Common myeloid progenitor, CD34-positive (primary cell): ENCODE results near the gene PPM1H.
"Not testable (repeated sequence)": the region's sequence is repeated elsewhere in the genome, so short reads cannot be mapped to it uniquely, and the experiment has no call there.

Source experiments
- CTCF ChIA-PET: fragments of 350-600 bp; sonication (Branson Sonifier 250); formaldehyde crosslinking; loops from one replicate; lab custom pipeline; 2021; ENCODE audit warnings: antibody characterized with exemption; lab: Charles Lee
- POLR2A ChIA-PET: fragments of 350-600 bp; sonication (Branson Sonifier 250); formaldehyde crosslinking; loops from one replicate; lab custom pipeline; 2021; ENCODE audit warnings: antibody characterized with exemption; lab: Charles Lee
- DNase-seq, 3 donors: peaks; one replicate each; pipeline versions ENCODE4 v3.0.0 to v3.0.0-alpha.2; 2013
- H3K27ac ChIP-seq, 2 experiments: 1 replicate in 1 of 2; 2 replicates in 1 of 2; pipeline ENCODE4 v1.7.0; 2013; ENCODE audit warnings: inconsistent platforms in 2 of 2, low read length in 2 of 2, mild to moderate bottlenecking in 2 of 2, low read depth in 1 of 2, moderate library complexity in 1 of 2; ENCODE audit not compliant: severe bottlenecking in 2 of 2, insufficient read depth in 1 of 2, poor library complexity in 1 of 2
- H3K27me3 ChIP-seq, 5 experiments: replicated peaks in 2 of 5; 1 replicate in 3 of 5; 2 replicates in 2 of 5; pipeline versions ENCODE4 v1.6.1 to v1.7.0; 2013; ENCODE audit warnings: low read length in 4 of 5, mild to moderate bottlenecking in 2 of 5, moderate library complexity in 2 of 5, inconsistent platforms in 1 of 5; ENCODE audit not compliant: insufficient read depth in 5 of 5, control insufficient read depth in 4 of 5
- H3K36me3 ChIP-seq, 4 experiments: 1 replicate in 2 of 4; 2 replicates in 2 of 4; pipeline versions ENCODE4 v1.6.1 to v1.7.0; 2013; ENCODE audit warnings: low read length in 3 of 4, control low read depth in 1 of 4, mild to moderate bottlenecking in 1 of 4; ENCODE audit not compliant: control insufficient read depth in 4 of 4, insufficient read depth in 4 of 4
- H3K4me1 ChIP-seq, 4 experiments: 1 replicate in 3 of 4; 2 replicates in 1 of 4; pipeline versions ENCODE4 v1.6.1 to v1.7.1; 2013; ENCODE audit warnings: low read length in 3 of 4, mild to moderate bottlenecking in 3 of 4, control low read depth in 1 of 4, inconsistent platforms in 1 of 4, moderate library complexity in 1 of 4; ENCODE audit not compliant: control insufficient read depth in 4 of 4, insufficient read depth in 4 of 4; ENCODE audit errors: control extremely low read depth in 1 of 4
- H3K4me3 ChIP-seq, 7 experiments: 1 replicate in 4 of 7; 2 replicates in 3 of 7; pipeline versions ENCODE4 v1.5.1 to v1.7.0; 2013; ENCODE audit warnings: mild to moderate bottlenecking in 7 of 7, low read length in 6 of 7, moderate library complexity in 6 of 7, inconsistent platforms in 2 of 7, low read depth in 2 of 7, control low read depth in 1 of 7; ENCODE audit not compliant: insufficient read depth in 4 of 7, control insufficient read depth in 1 of 7; ENCODE audit errors: extremely low read depth in 1 of 7
- H3K9me3 ChIP-seq, 5 experiments: 1 replicate in 4 of 5; 2 replicates in 1 of 5; pipeline versions ENCODE4 v1.6.1 to v1.7.1; 2013; ENCODE audit warnings: low read length in 4 of 5, mild to moderate bottlenecking in 2 of 5, inconsistent platforms in 1 of 5, low read depth in 1 of 5, moderate library complexity in 1 of 5; ENCODE audit not compliant: control insufficient read depth in 4 of 5, insufficient read depth in 2 of 5; ENCODE audit errors: control extremely low read depth in 1 of 5
- WGBS: methylation state at CpG from one replicate; pipeline ENCODE4 v1.1.5; 2013; ENCODE audit not compliant: insufficient coverage; 5-methylcytosine and 5-hydroxymethylcytosine counted together

Gene PPM1H

GRCh38 chr12:62882696-62883095 is 52.3 kb downstream of the PPM1H start:
- Histone ChIP-seq H3K36me3 (peaks cover 0 to 13% (median 4%) of the 10 kb centered on the region in 4 experiments), H3K27me3 (no peaks in the 10 kb centered on the region), H3K4me3 (no peak overlapping the region), H3K9me3 (peaks cover 0 to 6% (median 0%) of the 10 kb centered on the region in 5 experiments), H3K27ac (no peak overlapping the region), H3K4me1 (peaks cover 2 to 9% (median 6%) of the 10 kb centered on the region in 4 experiments)
- 85% methylated on average over 2 of the region's 3 CpGs for whole genome bisulfite sequencing
- ChIA-PET POLR2A (no interaction called here), CTCF (interaction anchor here (1.6 kb wide), 1 partner anchor 51 kb away, joined by 6 read pairs; no protein-coding TSS in a partner anchor)
- DNase-seq, result no peak

- 100% methylated on average over 2 of the region's 3 CpGs for WGBS
- peaks cover 0 to 6% (median 0%) of the 10 kb centered on the region in 5 experiments for H3K9me3 ChIP-seq
- H3K27me3 ChIP-seq, result no peaks in the 10 kb centered on the region
- ChIA-PET POLR2A (no interaction called here), CTCF (interaction anchor here (0.7 to 1.3 kb wide), 4 partner anchors 10 to 55 kb away, joined by 3 read pairs; no protein-coding TSS in a partner anchor)
- H3K4me3 ChIP-seq, result no peak overlapping the region
- H3K36me3 ChIP-seq, result peaks cover 0 to 13% (median 4%) of the 10 kb centered on the region in 4 experiments
- no peak overlapping the region for H3K27ac ChIP-seq
- H3K4me1 ChIP-seq, result peaks cover 2 to 7% (median 5%) of the 10 kb centered on the region in 4 experiments
- DNase-seq, result no peak
These were observed 52.8 kb downstream of the PPM1H start for GRCh38 chr12:62882140-62882539.

GRCh38 chr12:62879691-62880090 is 55.3 kb downstream of the PPM1H start:
- WGBS, result no CpG with 5 or more reads among the region's 1 CpG
- no peak for DNase-seq
- Histone ChIP-seq H3K9me3 (peaks cover 0 to 3% (median 0%) of the 10 kb centered on the region in 5 experiments), H3K36me3 (peaks cover 0 to 16% (median 3%) of the 10 kb centered on the region in 4 experiments), H3K4me1 (no peaks in the 10 kb centered on the region), H3K27me3 (no peaks in the 10 kb centered on the region), H3K4me3 (no peak overlapping the region), H3K27ac (no peak overlapping the region)
- CTCF ChIA-PET, result no interaction called here
- POLR2A ChIA-PET, result no interaction called here

GRCh38 chr12:62879228-62879627 is 55.7 kb downstream of the PPM1H start:
- peaks cover 0 to 16% (median 3%) of the 10 kb centered on the region in 4 experiments for H3K36me3 ChIP-seq
- H3K4me3 ChIP-seq, H3K27me3 ChIP-seq, H3K4me1 ChIP-seq, CTCF ChIA-PET, H3K9me3 ChIP-seq, POLR2A ChIA-PET, H3K27ac ChIP-seq, DNase-seq: not testable (repeated sequence)
- 91% methylated on average over 1 of the region's 3 CpGs for WGBS

- H3K9me3 ChIP-seq, result peaks cover 0 to 3% (median 0%) of the 10 kb centered on the region in 5 experiments
- H3K4me1 ChIP-seq, result no peaks in the 10 kb centered on the region
- ChIA-PET POLR2A (no interaction called here), CTCF (interaction anchor here (0.9 kb wide), 1 partner anchor 23 kb away, joined by 3 read pairs; no protein-coding TSS in a partner anchor)
- no peak for DNase-seq
- WGBS, result 30% methylated on average over 2 of the region's 2 CpGs
- H3K27ac ChIP-seq, result no peak overlapping the region
- no peaks in the 10 kb centered on the region for H3K27me3 ChIP-seq
- peaks cover 0 to 12% (median 0%) of the 10 kb centered on the region in 4 experiments for H3K36me3 ChIP-seq
- no peak overlapping the region for H3K4me3 ChIP-seq
These were observed 56.7 kb downstream of the PPM1H start for GRCh38 chr12:62878211-62878610.

GRCh38 chr12:62876938-62877548 is 57.9 kb downstream of the PPM1H start:
- ChIA-PET POLR2A (no interaction called here), CTCF (interaction anchor here (0.9 to 1.2 kb wide), 2 partner anchors 24 to 59 kb away, joined by 3 read pairs; no protein-coding TSS in a partner anchor)
- Histone ChIP-seq H3K36me3 (peaks cover 0 to 12% (median 0%) of the 10 kb centered on the region in 4 experiments), H3K27ac (no peak overlapping the region), H3K4me1 (no peaks in the 10 kb centered on the region), H3K9me3 (peaks cover 0 to 2% (median 0%) of the 10 kb centered on the region in 5 experiments), H3K4me3 (no peak overlapping the region), H3K27me3 (no peaks in the 10 kb centered on the region)
- DNase-seq, result no peak
- whole genome bisulfite sequencing, result 98% methylated on average over 13 of the region's 13 CpGs

- no peaks in the 10 kb centered on the region for H3K27me3 ChIP-seq
- ChIA-PET POLR2A (no interaction called here), CTCF (interaction anchor here (1.8 kb wide), 1 partner anchor 7 kb away, joined by 6 read pairs; no protein-coding TSS in a partner anchor)
- WGBS, result 98% methylated on average over 4 of the region's 4 CpGs
- H3K9me3 ChIP-seq, result peaks cover 0 to 2% (median 0%) of the 10 kb centered on the region in 5 experiments
- no peak overlapping the region for H3K4me3 ChIP-seq
- no peaks in the 10 kb centered on the region for H3K4me1 ChIP-seq
- DNase-seq, result no peak
- H3K36me3 ChIP-seq, result peaks cover 0 to 5% (median 0%) of the 10 kb centered on the region in 4 experiments
- H3K27ac ChIP-seq, result no peak overlapping the region
These were observed 61.0 kb downstream of the PPM1H start for GRCh38 chr12:62873826-62874448.
